Calu3 (cell line): ENCODE data around the gene NPAS3. TPM values are rescaled to one million over a fixed set of nuclear protein-coding genes. Genes with fewer than 3 reads are reported as not detected.

Experiments used
- BruUV-seq: library from RNA; stranded (reverse); fragments of 400-500 nt; replicated peaks from 2 replicates; lab custom pipeline; 2021; lab: Mats Ljungman, UMichigan
- CTCF ChIA-PET: fragments of 300-600 bp; sonication (Branson Sonifier 250); formaldehyde crosslinking; loops from one replicate; lab custom pipeline; 2022; ENCODE audit warnings: antibody characterized with exemption; lab: Charles Lee
- DNase-seq: peaks from one replicate; pipeline ENCODE4 v3.0.0; 2022
- H3K27ac Mint-ChIP-seq: one replicate; pipeline ENCODE4 v1.8.0; 2022; ENCODE audit warnings: mixed read lengths; ENCODE audit not compliant: unreplicated experiment
- H3K27me3 Mint-ChIP-seq: one replicate; pipeline ENCODE4 v1.8.0; 2022; ENCODE audit warnings: mixed read lengths; ENCODE audit not compliant: unreplicated experiment
- H3K36me3 Mint-ChIP-seq: one replicate; pipeline ENCODE4 v1.8.0; 2022; ENCODE audit warnings: mild to moderate bottlenecking, moderate library complexity, mixed read lengths; ENCODE audit not compliant: insufficient read depth, unreplicated experiment
- H3K4me1 Mint-ChIP-seq: one replicate; pipeline ENCODE4 v1.8.0; 2022; ENCODE audit warnings: mild to moderate bottlenecking, low read depth, mixed read lengths; ENCODE audit not compliant: unreplicated experiment
- H3K4me3 Mint-ChIP-seq: one replicate; pipeline ENCODE4 v1.8.0; 2022; ENCODE audit warnings: mild to moderate bottlenecking, low read depth, moderate library complexity, mixed read lengths; ENCODE audit not compliant: unreplicated experiment
- H3K9me3 Mint-ChIP-seq: one replicate; pipeline ENCODE4 v1.8.0; 2022; ENCODE audit warnings: low read depth, mixed read lengths; ENCODE audit not compliant: unreplicated experiment
- intact Hi-C: fragments of 100-400 bp; cut with micrococcal nuclease; formaldehyde crosslinking; loops from one replicate; pipeline ENCODE4 v1.10.0; 2022; ENCODE audit not compliant: unreplicated experiment
- total RNA-seq: library from RNA; stranded (reverse); gene quantifications from 2 replicates; pipeline ENCODE4 v1.2.3, GENCODE V29; 2022
- TF ChIP-seq, protein P1 (sequence below): fragments of 200-600 bp; IDR thresholded peaks from one replicate; pipeline ENCODE4 v1.8.0; 2022; ENCODE audit warnings: antibody characterized with exemption; ENCODE audit not compliant: unreplicated experiment

The NPAS3 gene
- total RNA-seq, 1 experiment from 2014 or later: not detected

DNA sequence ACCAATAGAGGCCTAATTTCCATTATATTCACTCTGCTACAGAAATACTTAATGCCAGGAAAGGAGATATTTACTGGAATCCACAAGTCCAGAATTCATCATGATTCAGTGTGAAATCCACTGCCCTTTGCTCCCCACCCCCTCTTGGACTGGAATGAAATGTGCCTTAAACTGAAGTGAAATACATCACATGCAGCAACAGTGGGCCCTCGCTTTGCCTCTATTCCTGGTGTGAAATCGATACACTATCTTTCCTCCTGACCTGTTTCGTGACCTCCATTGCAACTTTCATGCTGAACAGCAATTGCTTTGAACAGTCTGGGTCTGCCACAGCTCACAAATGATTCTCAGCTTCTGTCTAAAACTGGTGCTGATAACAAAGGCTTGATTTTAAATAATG, 100.6 kb downstream of the NPAS3 start:
- Mint-ChIP-seq H3K27me3 (no peaks in the 10 kb centered on the region), H3K4me3 (no peak overlapping the region), H3K36me3 (no peaks in the 10 kb centered on the region), H3K4me1 (no peaks in the 10 kb centered on the region), H3K27ac (no peak overlapping the region), H3K9me3 (no peaks in the 10 kb centered on the region)
- intact Hi-C loops: no loop called here
- no peak for DNase-seq
- TF ChIP-seq, protein P1, sequence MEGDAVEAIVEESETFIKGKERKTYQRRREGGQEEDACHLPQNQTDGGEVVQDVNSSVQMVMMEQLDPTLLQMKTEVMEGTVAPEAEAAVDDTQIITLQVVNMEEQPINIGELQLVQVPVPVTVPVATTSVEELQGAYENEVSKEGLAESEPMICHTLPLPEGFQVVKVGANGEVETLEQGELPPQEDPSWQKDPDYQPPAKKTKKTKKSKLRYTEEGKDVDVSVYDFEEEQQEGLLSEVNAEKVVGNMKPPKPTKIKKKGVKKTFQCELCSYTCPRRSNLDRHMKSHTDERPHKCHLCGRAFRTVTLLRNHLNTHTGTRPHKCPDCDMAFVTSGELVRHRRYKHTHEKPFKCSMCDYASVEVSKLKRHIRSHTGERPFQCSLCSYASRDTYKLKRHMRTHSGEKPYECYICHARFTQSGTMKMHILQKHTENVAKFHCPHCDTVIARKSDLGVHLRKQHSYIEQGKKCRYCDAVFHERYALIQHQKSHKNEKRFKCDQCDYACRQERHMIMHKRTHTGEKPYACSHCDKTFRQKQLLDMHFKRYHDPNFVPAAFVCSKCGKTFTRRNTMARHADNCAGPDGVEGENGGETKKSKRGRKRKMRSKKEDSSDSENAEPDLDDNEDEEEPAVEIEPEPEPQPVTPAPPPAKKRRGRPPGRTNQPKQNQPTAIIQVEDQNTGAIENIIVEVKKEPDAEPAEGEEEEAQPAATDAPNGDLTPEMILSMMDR: no peak
- CTCF ChIA-PET: no interaction called here
- BruUV-seq: no TSS peak

DNA sequence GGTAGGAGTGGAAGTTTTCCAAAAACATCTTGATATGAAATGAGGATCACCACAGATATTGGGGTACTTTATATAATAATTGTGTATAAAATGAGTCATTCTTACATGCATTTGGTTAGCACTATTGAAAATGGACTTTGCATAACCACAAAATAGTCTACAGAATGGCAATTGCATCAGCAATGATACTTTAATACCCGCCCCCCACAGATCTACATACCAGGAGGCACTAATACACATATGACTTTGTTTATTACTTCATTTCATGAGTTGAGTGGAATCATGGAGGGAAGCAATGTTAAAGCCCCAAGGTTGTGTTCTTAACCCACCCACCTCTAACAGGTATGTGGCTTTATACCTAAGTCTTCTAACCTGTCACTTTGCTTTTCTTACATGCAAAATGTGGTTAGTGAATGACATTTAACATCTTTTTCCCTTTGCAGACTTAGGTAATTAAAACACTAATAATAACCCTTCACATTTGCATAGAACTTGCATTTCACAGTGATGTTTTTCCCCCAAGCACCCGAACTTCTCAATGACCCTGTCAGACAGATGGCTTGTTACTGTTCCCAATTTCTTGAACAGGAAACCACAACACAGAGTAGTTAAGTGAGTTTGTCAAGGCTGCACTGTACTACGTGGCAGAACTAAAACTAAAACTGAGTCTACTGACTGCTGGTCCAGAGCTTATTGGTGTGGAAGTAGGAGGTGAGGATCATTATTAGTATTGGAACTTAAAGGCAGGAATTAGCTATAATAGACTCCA, 101.9 kb downstream of the NPAS3 start:
- TF ChIP-seq, protein P1: no peak
- no peaks in the 10 kb centered on the region for H3K27me3 Mint-ChIP-seq
- CTCF ChIA-PET: no interaction called here

DNA sequence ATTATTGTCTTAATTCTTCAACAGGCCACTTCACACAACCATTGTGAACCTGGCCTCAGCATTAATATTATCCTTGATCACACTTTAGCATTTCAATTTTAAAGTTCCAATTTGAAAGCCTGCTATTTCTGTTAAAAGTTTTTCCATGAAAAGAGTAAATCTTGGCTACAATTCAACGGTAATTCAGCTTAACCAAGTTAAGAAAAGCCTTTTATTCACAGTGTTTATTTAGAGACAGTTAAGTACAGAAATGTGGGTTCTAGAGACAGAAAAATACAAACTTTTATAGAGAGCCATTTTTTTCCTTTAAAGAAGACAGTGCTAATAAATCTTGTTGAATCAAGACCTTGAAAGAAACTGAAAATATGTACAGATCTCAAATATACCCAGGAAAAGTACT, 103.9 kb downstream of the NPAS3 start:
- TF ChIP-seq, protein P1: no peak
- no peaks in the 10 kb centered on the region for H3K4me1 Mint-ChIP-seq
- no TSS peak for BruUV-seq
- H3K4me3 Mint-ChIP-seq: no peak overlapping the region
- H3K27me3 Mint-ChIP-seq: no peaks in the 10 kb centered on the region
- H3K36me3 Mint-ChIP-seq: no peaks in the 10 kb centered on the region
- CTCF ChIA-PET: no interaction called here
- no peak overlapping the region for H3K27ac Mint-ChIP-seq
- no peak for DNase-seq
- intact Hi-C loops: no loop called here
- H3K9me3 Mint-ChIP-seq: no peaks in the 10 kb centered on the region

More for the DNA sequence above, 101.9 kb downstream of the NPAS3 start:
- no peak for DNase-seq
- Mint-ChIP-seq H3K36me3 (no peaks in the 10 kb centered on the region), H3K9me3 (no peaks in the 10 kb centered on the region), H3K27ac (no peak overlapping the region), H3K4me3 (no peak overlapping the region), H3K4me1 (no peaks in the 10 kb centered on the region)
- intact Hi-C loops: no loop called here
- BruUV-seq: no TSS peak

DNA sequence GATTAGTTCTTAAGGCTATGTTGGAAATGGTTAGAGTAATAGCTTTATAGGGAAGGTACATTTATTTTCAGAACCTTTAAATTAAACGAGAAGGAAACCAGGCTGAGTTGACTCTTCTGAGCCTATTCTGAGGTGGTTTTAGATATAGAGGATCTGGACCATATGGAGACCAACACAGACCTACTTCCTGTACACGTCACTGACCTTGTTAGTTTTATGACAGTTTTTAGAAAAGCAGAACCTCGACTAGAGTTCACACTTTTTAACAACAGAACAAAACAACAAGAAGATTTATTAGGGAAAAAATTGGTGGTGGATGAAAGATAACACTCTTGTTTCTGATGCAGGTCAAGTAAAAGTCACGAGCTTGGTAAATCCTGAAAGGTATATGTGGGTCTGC, 107.1 kb downstream of the NPAS3 start:
- Mint-ChIP-seq H3K36me3 (no peaks in the 10 kb centered on the region), H3K27me3 (no peaks in the 10 kb centered on the region), H3K4me3 (no peak overlapping the region), H3K4me1 (no peaks in the 10 kb centered on the region), H3K27ac (no peak overlapping the region), H3K9me3 (peaks cover 2% of the 10 kb centered on the region)
- no peak for DNase-seq
- no TSS peak for BruUV-seq
- intact Hi-C loops: no loop called here
- CTCF ChIA-PET: no interaction called here
- TF ChIP-seq, protein P1: no peak
